ENCODE measurements around the gene RBM47. TPM values are rescaled to one million over a fixed set of nuclear protein-coding genes. Genes with fewer than 3 reads are reported as not detected.

The RBM47 gene
- polyA plus RNA-seq, 1 donor from 2014 or later, result 1.7 TPM

- Histone ChIP-seq H3K27ac (ENCODE audit: low read length) (no peak overlapping the region), H3F3A (ENCODE audit: insufficient read depth, low read length, poor library complexity, severe bottlenecking) (no peaks in the 10 kb centered on the region), H3K9me2 (ENCODE audit: insufficient read depth, low read length) (no peaks in the 10 kb centered on the region), H4K20me1 (ENCODE audit: insufficient read depth) (no peaks in the 10 kb centered on the region), H3K4me2 (ENCODE audit: low read length) (no peak overlapping the region), H3K36me3 (ENCODE audit: insufficient read depth, low read length) (no peaks in the 10 kb centered on the region), H3K4me3 (ENCODE audit: low read length) (no peak overlapping the region), H3K9me3 (ENCODE audit: low read length) (no peaks in the 10 kb centered on the region), H3K79me2 (replicated peaks; ENCODE audit: insufficient read depth, low read length) (no peaks in the 10 kb centered on the region), H2AFZ (ENCODE audit: low read depth, low read length) (no peak overlapping the region), H3K27me3 (ENCODE audit: insufficient read depth, low read depth, low read length) (no peaks in the 10 kb centered on the region), H3K9ac (ENCODE audit: low read length) (no peak overlapping the region)
- no peak for TF ChIP-seq EP300 (conservative IDR thresholded peaks at IDR 0.05; ENCODE audit: poor library complexity, severe bottlenecking)
- no peak for TF ChIP-seq RAD21 (conservative IDR thresholded peaks at IDR 0.05)
- no peak for TF ChIP-seq EZH2 (IDR thresholded peaks at IDR 0.05; ENCODE audit: borderline replicate concordance, insufficient read depth, low read length, poor library complexity, severe bottlenecking)
- no peak for TF ChIP-seq CTCF (IDR thresholded peaks at IDR 0.05; ENCODE audit: poor library complexity, severe bottlenecking)
- no peak for TF ChIP-seq TAF1 (IDR thresholded peaks at IDR 0.05; ENCODE audit: low read depth)
- no peak for TF ChIP-seq POLR2AphosphoS5 (IDR thresholded peaks at IDR 0.05)
These were observed 15.6 kb downstream of the RBM47 start for GRCh38 chr4:40614031-40614430.

- TF ChIP-seq SMC3 (conservative IDR thresholded peaks at IDR 0.05; ENCODE audit: poor library complexity) (no peak), POLR2AphosphoS5 (IDR thresholded peaks at IDR 0.05) (no peak), CTCF (IDR thresholded peaks at IDR 0.05; ENCODE audit: poor library complexity, severe bottlenecking) (no peak), MXI1 (conservative IDR thresholded peaks at IDR 0.05; ENCODE audit: poor library complexity, severe bottlenecking) (no peak), REST (IDR thresholded peaks at IDR 0.05; ENCODE audit: borderline replicate concordance) (no peak), RAD21 (conservative IDR thresholded peaks at IDR 0.05) (no peak), EZH2 (IDR thresholded peaks at IDR 0.05; ENCODE audit: borderline replicate concordance, insufficient read depth, low read length, poor library complexity, severe bottlenecking) (no peak), TAF1 (IDR thresholded peaks at IDR 0.05; ENCODE audit: low read depth) (no peak), EP300 (conservative IDR thresholded peaks at IDR 0.05; ENCODE audit: poor library complexity, severe bottlenecking) (no peak)
- no peaks in the 10 kb centered on the region for H4K20me1 ChIP-seq (ENCODE audit: insufficient read depth)
- no peak overlapping the region for H3K9ac ChIP-seq (ENCODE audit: low read length)
- no peaks in the 10 kb centered on the region for H3K27me3 ChIP-seq (ENCODE audit: insufficient read depth, low read depth, low read length)
- H3K4me2 ChIP-seq (ENCODE audit: low read length), result no peak overlapping the region
- H3K36me3 ChIP-seq (ENCODE audit: insufficient read depth, low read length), result no peaks in the 10 kb centered on the region
- no peak overlapping the region for H2AFZ ChIP-seq (ENCODE audit: low read depth, low read length)
- H3K9me3 ChIP-seq (ENCODE audit: low read length), result no peaks in the 10 kb centered on the region
- H3K9me2 ChIP-seq (ENCODE audit: insufficient read depth, low read length), result no peaks in the 10 kb centered on the region
- no peak overlapping the region for H3K27ac ChIP-seq (ENCODE audit: low read length)
- H3K4me3 ChIP-seq (ENCODE audit: low read length), result no peak overlapping the region
- H3K79me2 ChIP-seq (replicated peaks; ENCODE audit: insufficient read depth, low read length), result no peaks in the 10 kb centered on the region
- H3F3A ChIP-seq (ENCODE audit: insufficient read depth, low read length, poor library complexity, severe bottlenecking), result no peaks in the 10 kb centered on the region
These were observed 16.2 kb downstream of the RBM47 start for GRCh38 chr4:40613456-40613855.

Measured in neural cell (in vitro differentiated cells).